Measurements from ENCODE around the gene FAM50A.

- no peak; the same call in 1 of the 2 replicates for TF ChIP-seq CTCF (conservative IDR thresholded peaks at IDR 0.05; ENCODE audit: low read depth, low read length)
- no peak for TF ChIP-seq EZH2phosphoT487 (IDR thresholded peaks at IDR 0.05; ENCODE audit: borderline replicate concordance, low read length)
These were observed 46.6 kb downstream of the FAM50A start, which contains the start of gene SLC10A3 for GRCh38 chrX:154490414-154491083.

All from PC-3 (cell line).